ENCODE results near the gene SH3PXD2B. TPM values are rescaled to one million over a fixed set of nuclear protein-coding genes. Genes with fewer than 3 reads are reported as not detected.

SH3PXD2B gene
- total and polyA plus RNA-seq, 2 of the 4 experiments (the other 2 are of a cell fraction) = 8.2 to 14.4 TPM

DNA sequence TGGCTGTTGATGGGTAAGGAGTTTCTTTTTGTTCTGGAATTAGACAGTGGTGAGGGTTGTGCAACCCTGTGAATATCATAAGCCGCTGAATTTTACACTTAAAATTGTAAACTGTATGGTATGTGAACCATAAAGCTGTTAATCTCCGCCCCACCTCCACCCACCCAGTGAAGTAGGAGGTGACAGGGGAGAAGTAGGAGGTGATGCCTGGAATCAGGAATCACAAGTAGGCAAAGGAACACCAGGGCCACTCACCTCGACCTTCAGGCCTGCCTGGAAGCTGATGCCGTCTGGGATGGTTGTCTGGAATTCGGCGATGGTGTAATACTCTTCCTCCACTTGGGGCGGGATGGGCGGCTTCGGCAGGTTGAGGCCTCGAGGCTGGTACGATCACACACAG lies 108.4 kb downstream of the SH3PXD2B start:
- no peak overlapping the region for H4K91ac ChIP-seq (ENCODE audit: insufficient read depth, low read depth, low read length)
- no peak overlapping the region; the same call in 1 of the 2 replicates for H3K4ac ChIP-seq (ENCODE audit: low read depth, low read length)
- dilution Hi-C loops (cut with HindIII; ENCODE audit: low sequenced_read_pairs, unreplicated experiment) = no loop called here
- no peak overlapping the region for H2BK15ac ChIP-seq (ENCODE audit: low read depth, low read length)
- H2BK120ac ChIP-seq (ENCODE audit: low read depth, low read length) = no peak overlapping the region
- H3K4me3 ChIP-seq (ENCODE audit: insufficient read depth, low read depth, low read length) = no peak overlapping the region
- no peak overlapping the region for H2BK5ac ChIP-seq (ENCODE audit: low read depth, low read length, poor library complexity, severe bottlenecking)
- in situ Hi-C loops (cut with MboI; ENCODE audit: low sequenced_read_pairs) = no loop called here
- H3K14ac ChIP-seq (replicated peaks; ENCODE audit: low read depth, low read length) = no peak overlapping the region
- ATAC-seq (ENCODE audit: low read depth) (no peak), DNase-seq (no peak)
- H4K20me1 ChIP-seq (ENCODE audit: insufficient read depth, low read length) = peaks cover 14% of the 10 kb centered on the region
- intact Hi-C loops (cut with micrococcal nuclease) = no loop called here
- no peak overlapping the region for H3K56ac ChIP-seq (ENCODE audit: extremely low read depth, insufficient read depth, low read length)
- WGBS, 2 experiments (ENCODE audit: extremely low coverage in 2 of 2, insufficient read length in 1 of 2) = no CpG with 5 or more reads among the region's 11 CpGs
- peak overlapping the region; percentile 10 for H2AFZ ChIP-seq (replicated peaks; ENCODE audit: low read length, poor library complexity)
- H4K8ac ChIP-seq (ENCODE audit: low read depth in 2 of 2, low read length in 2 of 2) = no peak overlapping the region
- H3K4me1 ChIP-seq (ENCODE audit: control insufficient read depth, insufficient read depth, low read length) = peaks cover 9% of the 10 kb centered on the region; the same call in 1 of the 2 replicates
- no peaks in the 10 kb centered on the region for H3K9me3 ChIP-seq (ENCODE audit: control insufficient read depth, insufficient read depth, low read length)
- no peaks in the 10 kb centered on the region for H3K27me3 ChIP-seq (ENCODE audit: control insufficient read depth, insufficient read depth, low read length)
- H3K4me2 ChIP-seq (ENCODE audit: low read depth, low read length) = no peak overlapping the region
- 0 out of 2 replicates have a peak overlapping the region, but pooled peaks have one; percentile 3 for H2AK5ac ChIP-seq (ENCODE audit: low read depth, low read length)
- no peak overlapping the region for H3K9ac ChIP-seq (ENCODE audit: low read depth, low read length)
- no peak overlapping the region for H3K27ac ChIP-seq (ENCODE audit: insufficient read depth, low read length)
- 0 out of 4 replicates have a peak, but pooled peaks cover 0 to 4% of the 10 kb centered on the region in 2 experiments for H3K79me1 ChIP-seq (ENCODE audit: low read depth in 1 of 2, low read length in 2 of 2)
- no peak overlapping the region for H4K5ac ChIP-seq (ENCODE audit: low read depth, low read length)
- TF ChIP-seq, protein P1, sequence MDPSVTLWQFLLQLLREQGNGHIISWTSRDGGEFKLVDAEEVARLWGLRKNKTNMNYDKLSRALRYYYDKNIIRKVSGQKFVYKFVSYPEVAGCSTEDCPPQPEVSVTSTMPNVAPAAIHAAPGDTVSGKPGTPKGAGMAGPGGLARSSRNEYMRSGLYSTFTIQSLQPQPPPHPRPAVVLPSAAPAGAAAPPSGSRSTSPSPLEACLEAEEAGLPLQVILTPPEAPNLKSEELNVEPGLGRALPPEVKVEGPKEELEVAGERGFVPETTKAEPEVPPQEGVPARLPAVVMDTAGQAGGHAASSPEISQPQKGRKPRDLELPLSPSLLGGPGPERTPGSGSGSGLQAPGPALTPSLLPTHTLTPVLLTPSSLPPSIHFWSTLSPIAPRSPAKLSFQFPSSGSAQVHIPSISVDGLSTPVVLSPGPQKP (IDR thresholded peaks at IDR 0.05; ENCODE audit: borderline replicate concordance, low read depth, low read length) = no peak
- TF ChIP-seq SMC3 (IDR thresholded peaks at IDR 0.05; ENCODE audit: low read depth, low read length) = no peak
- TF ChIP-seq CEBPB (IDR thresholded peaks at IDR 0.05; ENCODE audit: low read depth, low read length) = no peak
- no peak for TF ChIP-seq POLR2A (IDR thresholded peaks at IDR 0.05; ENCODE audit: low read depth, low read length)
- TF ChIP-seq MAZ (IDR thresholded peaks at IDR 0.05; ENCODE audit: borderline replicate concordance, low read depth, low read length) = no peak
- no peak for TF ChIP-seq RFX5 (IDR thresholded peaks at IDR 0.05; ENCODE audit: low read depth, low read length)
- no peak for TF ChIP-seq FOS (IDR thresholded peaks at IDR 0.05; ENCODE audit: low read depth, low read length)
- TF ChIP-seq, protein P2, sequence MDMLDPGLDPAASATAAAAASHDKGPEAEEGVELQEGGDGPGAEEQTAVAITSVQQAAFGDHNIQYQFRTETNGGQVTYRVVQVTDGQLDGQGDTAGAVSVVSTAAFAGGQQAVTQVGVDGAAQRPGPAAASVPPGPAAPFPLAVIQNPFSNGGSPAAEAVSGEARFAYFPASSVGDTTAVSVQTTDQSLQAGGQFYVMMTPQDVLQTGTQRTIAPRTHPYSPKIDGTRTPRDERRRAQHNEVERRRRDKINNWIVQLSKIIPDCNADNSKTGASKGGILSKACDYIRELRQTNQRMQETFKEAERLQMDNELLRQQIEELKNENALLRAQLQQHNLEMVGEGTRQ (IDR thresholded peaks at IDR 0.05; ENCODE audit: low read depth, low read length) = no peak
- no peak for TF ChIP-seq CHD1 (IDR thresholded peaks at IDR 0.05; ENCODE audit: low read depth, low read length)
- TF ChIP-seq, protein P3, sequence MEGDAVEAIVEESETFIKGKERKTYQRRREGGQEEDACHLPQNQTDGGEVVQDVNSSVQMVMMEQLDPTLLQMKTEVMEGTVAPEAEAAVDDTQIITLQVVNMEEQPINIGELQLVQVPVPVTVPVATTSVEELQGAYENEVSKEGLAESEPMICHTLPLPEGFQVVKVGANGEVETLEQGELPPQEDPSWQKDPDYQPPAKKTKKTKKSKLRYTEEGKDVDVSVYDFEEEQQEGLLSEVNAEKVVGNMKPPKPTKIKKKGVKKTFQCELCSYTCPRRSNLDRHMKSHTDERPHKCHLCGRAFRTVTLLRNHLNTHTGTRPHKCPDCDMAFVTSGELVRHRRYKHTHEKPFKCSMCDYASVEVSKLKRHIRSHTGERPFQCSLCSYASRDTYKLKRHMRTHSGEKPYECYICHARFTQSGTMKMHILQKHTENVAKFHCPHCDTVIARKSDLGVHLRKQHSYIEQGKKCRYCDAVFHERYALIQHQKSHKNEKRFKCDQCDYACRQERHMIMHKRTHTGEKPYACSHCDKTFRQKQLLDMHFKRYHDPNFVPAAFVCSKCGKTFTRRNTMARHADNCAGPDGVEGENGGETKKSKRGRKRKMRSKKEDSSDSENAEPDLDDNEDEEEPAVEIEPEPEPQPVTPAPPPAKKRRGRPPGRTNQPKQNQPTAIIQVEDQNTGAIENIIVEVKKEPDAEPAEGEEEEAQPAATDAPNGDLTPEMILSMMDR (conservative IDR thresholded peaks at IDR 0.05; ENCODE audit: low read depth, low read length) = no peak
- TF ChIP-seq BHLHE40 (IDR thresholded peaks at IDR 0.05; ENCODE audit: low read depth, low read length) = no peak
- no peak for TF ChIP-seq RCOR1 (IDR thresholded peaks at IDR 0.05; ENCODE audit: insufficient replicate concordance, low read length)
- no peak for TF ChIP-seq NFE2L2 (IDR thresholded peaks at IDR 0.05; ENCODE audit: low read depth, low read length)
- TF ChIP-seq MAFK (IDR thresholded peaks at IDR 0.05; ENCODE audit: low read depth, low read length) = no peak
- TF ChIP-seq RAD21 (IDR thresholded peaks at IDR 0.05; ENCODE audit: low read length) = no peak
- POLR2A ChIA-PET (ENCODE audit: unreplicated experiment) = no interaction called here
- H3K9me1 ChIP-seq (ENCODE audit: insufficient read depth, low read length) = peaks cover 24% of the 10 kb centered on the region
- peaks cover 65% of the 10 kb centered on the region for H3K36me3 ChIP-seq (ENCODE audit: control insufficient read depth, insufficient read depth, low read length)
- CTCF ChIA-PET = no interaction called here
- no peak overlapping the region for H3K18ac ChIP-seq (ENCODE audit: low read depth, low read length)
- BruUV-seq (replicated peaks) = no TSS peak
- no peak overlapping the region for H3K23ac ChIP-seq (ENCODE audit: low read depth, low read length)
- H2AK9ac ChIP-seq (replicated peaks; ENCODE audit: low read depth, low read length, poor library complexity) = no peak overlapping the region
- no peak overlapping the region for H2BK20ac ChIP-seq (ENCODE audit: low read depth, low read length)

Measured in IMR-90 (cell line).